PC-9 (cell line): ENCODE measurements around the gene CRHR2.

Experiments
- CTCF ChIP-seq: fragments of 200-600 bp; sonication (generic); conservative IDR thresholded peaks from 2 replicates; pipeline ENCODE4 v1.6.1; 2017; ENCODE audit warnings: mixed run types, antibody characterized with exemption, mild to moderate bottlenecking, moderate library complexity
- EZH2 ChIP-seq: fragments of 200-600 bp; sonication (generic); IDR thresholded peaks from 2 replicates; pipeline ENCODE4 v1.8.0; 2017; ENCODE audit warnings: antibody characterized with exemption, low read depth

GRCh38 chr7:30649717-30650420 is 32.4 kb downstream of the CRHR2 start:
- TF ChIP-seq CTCF (no peak), EZH2 (no peak)
